Stimulated activated CD4-positive, alpha-beta T cell treated with anti-CD3 and anti-CD28 coated beads, Interleukin-1b, Interleukin-23, amount 100 ng/mL, for 1 hour (primary cell): ENCODE data around the gene TLE3.

Experiments
- DNase-seq, 2 donors: peaks; one replicate each; pipeline ENCODE4 v3.0.0-alpha.2; 2020; ENCODE audit warnings: low read depth in 2 of 2

TLE3 gene

DNA sequence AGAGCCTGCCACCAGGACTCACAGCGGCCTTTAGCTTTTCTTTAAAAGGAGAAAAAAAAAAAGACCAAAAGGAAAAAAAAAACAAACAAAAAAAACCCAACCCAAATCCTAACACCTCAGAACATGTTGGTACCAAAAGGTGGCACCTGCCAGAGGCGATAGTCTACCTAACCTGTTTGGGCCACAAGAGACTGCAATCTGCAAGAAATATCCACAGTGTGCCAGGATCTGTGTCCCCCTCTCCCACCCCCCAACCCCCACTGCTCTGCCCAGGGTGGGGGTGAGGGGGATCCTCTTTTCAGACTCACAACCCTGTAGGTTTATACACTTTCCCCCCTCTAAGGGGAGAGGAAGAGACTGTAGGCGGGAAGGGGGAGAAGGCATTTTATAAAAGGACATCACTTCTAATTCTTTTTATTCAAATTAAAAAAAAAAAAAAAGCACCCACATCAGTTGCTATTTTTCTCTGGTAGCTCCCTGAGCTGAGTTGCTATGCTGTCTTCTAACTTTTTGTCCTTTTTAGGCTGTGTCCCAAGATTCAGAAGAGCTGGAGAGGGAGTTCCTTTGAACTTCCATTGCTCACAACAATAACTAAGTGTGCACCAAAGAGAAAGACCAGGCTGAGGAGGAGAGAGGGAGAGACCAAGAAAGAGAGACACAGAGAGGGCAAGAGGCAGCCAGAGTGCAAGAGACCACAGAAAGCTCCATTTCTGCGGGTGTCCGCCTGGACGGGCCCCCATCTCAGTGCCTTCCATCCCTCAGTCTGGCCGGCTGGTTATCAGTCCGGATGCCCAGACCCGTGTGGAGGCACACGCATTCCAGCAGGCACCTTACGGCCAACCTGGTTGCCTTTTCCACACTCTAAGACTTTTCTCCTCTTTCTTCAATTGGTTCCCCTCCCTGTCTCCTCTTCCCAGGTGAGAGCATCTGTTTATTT lies 48.9 kb downstream of the TLE3 start:
- no peak for DNase-seq

DNA sequence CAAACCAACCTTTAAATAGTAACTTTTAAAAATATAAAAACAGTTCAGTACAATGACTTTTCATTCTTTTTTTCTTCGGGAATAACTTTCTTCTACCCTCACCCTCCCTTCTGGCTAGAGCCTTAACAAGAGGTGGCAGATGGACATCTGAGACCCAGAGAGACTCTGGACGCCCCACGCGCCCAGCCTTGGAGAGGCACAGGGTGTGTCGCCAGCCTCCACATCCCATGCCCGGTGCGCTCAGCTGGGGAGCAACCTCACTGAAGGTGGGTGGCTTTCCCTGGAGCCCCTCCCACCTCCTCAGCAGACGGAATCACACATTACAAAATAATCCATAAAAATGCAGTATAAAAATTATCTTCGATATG lies 49.5 kb downstream of the TLE3 start:
- no peak for DNase-seq

DNA sequence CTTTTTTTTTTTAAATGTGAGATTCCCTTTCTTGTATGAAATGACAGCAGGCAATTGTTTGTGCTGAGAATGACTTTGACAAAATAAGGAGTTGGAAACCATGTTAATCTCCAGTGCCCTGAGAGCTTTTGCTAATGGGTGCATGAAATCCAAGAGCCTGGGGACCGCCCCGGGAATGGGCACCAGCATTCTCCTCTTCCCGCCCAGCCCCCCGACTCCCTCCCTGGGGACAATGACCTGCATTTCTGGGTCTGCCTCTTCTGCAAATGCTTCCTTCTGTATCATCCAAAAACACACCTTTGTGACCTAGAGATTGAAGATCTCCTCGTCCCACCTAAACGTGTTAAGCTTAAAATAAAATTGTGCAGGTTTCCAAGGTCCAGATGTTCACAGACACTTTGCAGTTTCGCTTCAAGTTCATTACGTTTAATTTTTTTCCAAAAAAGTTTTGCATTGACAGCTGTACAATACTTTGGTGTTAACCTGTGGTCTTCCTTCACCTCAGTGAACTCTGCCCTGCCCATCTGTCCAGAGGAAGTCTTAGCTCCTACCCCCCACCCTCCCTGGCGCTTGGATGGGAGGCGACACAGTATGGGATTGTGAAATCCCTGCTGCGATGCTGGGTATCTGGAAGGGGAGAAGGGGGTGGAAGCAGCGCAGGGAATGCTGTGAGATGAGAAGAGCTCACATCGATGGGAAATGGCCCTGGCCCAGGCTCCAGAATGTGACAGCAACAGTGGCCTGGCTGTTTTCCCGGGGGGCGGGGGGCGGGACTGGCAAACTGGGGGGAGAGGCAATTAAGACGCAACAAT lies 50.1 kb downstream of the TLE3 start:
- no peak for DNase-seq

DNA sequence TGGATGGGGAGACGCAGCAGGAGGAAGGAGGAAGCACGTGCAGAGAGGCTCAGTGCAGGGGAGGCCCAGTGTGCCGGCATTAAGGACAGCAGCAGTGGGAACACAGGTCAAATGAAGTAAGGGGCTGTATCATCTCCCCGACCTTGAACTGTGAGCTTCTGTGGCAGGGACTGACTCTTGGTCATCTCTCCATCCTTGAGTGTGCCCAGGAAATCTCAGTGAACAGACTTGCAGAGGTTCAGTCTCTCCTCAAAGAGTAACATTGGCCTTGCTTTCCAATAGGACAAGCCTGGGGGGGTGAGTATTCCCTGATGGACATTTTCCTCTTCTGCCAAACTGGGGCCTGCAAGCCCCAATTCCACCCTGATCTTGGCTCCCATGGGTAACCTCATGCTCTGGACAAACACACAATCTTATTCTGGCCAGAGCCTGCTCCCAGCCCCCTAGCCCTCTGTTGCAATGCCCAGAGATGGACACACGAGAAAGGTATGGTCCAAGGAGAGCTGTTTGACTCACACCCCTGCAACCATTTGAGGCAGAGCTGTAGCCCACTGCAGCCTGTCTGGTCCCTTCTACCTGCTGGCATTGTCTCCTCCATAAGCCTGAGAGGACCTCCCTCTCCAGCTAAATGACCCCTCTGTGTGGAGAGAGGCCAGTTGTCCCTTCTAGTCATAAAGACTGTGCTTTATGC lies 50.9 kb downstream of the TLE3 start:
- no peak for DNase-seq

DNA sequence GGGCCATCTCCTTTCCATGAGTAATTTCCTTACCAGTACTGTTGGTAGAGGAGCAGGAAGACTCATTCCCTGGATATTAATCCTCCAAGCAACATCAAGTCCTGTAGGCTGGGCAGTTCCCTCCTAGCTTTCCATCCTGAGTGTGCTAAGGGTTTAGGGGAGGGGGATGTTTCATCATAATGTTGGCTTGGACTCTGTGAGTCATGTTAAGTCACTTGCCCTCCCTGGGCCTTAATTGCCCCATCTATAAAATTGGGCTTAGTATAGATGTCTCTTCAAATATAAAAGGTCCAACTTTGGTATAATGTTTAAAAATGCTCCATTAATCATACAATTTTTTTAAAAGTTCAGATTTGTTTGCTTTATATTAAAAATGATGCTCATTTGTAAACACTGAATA lies 52.7 kb downstream of the TLE3 start:
- no peak for DNase-seq

DNA sequence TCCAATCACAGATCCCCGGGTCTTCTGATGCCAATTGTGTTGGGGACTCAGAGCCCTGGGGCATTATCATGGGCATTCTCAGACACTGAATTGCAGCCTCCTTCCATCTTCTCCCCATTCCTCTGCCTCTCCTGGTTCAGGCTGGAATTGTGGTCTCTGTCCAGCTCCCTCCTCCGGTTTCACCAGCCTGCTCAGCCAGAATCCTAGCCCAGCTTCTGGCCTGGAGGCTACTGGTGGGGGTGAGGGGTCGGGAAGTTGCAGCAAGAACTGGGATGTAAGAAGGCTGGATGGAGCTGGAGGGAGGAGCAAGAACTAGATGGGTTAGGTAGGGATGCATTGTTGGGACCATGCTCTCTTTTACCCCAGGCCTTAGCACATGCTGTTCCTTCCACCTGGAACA lies 53.5 kb downstream of the TLE3 start:
- no peak for DNase-seq

DNA sequence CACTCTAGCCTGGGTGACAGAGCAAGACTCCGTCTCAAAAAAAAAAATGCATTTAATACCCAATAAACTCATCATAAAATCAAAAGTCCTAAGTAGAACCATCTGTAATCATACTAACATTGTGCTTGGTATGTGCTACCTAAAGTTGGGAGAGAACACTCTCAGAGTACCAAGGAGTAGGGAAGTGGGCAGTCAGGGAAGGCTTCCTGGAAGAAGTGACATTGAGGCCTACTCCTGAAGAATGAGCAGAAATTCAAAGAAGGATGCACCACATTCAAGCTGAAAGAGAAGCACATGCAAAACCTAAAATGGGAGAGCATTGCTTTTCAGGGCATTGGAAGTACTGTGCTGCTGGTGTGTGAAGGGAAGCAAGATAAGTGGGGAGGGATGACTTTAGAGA lies 54.1 kb downstream of the TLE3 start:
- no peak for DNase-seq

DNA sequence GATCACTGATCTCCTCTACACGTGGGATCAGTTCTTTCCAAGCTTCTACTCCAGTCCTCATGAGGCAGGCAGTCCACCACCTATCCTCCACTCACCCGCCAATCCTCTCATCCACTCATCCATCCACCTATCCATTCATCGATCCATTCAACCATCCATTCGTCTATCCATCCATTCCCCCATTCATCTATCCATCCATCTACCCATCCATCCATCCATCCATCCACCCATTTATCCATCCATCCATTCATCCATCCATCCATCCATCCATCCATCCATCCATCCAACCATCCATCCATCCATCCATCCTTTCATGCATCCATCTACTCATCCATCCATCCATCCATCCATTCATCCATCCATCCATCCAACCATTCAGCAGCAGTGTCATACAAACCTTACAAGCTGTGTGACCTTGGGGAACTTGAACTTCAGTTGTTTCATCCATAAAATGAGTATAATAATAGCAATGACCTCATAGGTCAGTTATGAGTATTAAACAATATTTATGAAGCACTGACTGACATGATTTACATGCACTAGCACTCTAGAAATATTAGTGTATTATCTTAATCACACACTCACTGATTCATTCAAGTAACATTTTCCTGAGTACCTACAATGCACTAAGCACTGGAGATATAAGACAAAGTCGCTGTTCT lies 55.0 kb downstream of the TLE3 start:
- no peak for DNase-seq

DNA sequence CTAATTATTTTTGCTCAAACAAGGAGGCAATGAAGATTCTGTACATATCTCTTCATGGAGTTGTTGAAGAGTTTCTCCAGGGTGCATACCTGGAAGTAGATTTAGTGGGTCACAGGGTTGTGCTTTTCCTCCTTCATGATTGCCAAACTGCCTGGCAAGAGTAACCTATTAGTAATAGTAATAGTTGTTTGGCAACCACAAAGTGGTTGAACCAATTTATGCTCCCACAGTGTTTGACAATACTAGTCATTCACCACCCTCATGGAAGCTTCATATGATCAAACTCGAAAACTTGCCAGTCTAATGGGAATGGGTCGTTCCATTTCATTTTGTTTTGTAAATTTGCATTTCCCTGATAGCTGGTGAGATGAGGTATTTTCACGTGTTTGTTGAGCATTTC lies 57.8 kb downstream of the TLE3 start:
- DNase-seq = no peak

DNA sequence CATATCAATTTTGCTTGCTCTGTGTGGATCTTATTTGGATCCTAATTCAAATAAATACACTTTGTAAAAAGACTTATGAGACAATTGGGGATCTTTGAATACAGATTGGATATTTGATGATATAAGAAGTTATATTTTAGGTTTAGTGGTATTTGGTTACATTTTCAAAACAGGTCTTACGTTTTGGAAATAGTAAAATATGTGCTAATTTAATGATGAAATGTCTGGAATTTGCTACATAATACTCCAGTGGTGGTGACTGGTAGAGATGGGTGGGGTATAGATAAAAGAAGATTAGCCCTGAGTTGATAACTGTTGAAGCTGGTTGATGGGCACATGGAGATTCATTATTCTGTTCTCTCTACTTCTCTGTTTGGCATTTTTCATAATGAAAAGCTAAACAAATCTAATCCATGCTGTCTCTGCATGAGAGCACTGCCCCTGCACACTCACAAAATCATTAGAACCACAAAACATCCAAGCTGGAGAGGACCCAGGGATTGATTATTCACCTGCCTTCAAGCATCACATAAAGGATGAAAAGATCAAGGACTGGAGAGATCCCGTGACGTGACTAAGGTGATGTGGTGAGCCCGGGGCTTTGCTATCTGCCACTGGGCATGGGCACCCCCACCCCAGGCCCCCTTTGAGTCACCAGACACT lies 58.9 kb downstream of the TLE3 start:
- DNase-seq = no peak

DNA sequence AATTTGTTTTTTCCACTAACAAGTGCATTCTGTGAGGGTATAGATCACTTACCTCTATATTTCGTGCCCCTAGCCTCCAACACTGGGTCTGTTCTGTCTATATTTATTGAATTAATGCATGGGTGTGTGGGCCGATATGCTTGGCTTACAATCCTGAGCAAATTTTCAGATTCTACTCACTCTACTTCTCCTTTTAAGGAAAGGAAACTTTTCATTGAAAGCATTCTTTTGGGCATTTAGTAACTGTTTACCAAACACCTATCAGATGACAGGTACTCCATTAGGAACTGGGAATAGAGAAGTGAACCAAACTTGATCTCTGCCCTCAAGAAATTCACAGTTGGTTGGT lies 60.5 kb downstream of the TLE3 start:
- no peak for DNase-seq

DNA sequence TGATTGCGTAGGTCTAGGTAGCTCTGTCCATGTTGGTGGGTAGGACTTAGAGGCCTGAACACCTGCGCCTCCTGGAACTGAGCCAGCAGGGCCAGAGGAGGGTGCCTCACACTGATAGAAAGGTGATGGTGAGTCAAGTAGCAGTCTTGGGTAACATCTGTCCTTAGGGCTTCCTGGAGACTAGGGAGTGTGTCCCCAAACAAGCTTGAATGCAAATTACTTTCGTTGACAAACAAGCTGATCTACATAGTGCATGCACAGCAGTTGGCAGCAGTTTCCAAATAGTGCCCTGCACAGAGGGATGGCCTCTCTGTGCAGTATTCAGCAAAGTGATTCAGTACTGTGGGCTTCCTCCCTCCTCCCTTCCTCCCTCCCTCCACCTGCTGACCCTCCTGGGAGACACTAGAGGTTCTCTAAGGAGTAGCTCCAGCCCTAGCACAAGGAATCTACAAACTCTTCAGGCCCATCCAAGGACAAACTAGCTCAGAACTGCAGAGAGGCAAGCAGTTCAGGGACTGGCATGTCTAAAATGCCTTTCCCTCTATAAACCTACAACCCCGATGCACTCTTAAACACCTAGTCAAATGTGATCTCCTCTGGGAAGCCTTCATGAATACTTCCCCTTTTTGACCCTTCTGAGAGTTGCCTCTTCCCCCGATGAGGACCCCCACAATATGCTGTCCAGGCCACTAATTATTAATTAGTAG lies 61.0 kb downstream of the TLE3 start:
- DNase-seq = no peak

DNA sequence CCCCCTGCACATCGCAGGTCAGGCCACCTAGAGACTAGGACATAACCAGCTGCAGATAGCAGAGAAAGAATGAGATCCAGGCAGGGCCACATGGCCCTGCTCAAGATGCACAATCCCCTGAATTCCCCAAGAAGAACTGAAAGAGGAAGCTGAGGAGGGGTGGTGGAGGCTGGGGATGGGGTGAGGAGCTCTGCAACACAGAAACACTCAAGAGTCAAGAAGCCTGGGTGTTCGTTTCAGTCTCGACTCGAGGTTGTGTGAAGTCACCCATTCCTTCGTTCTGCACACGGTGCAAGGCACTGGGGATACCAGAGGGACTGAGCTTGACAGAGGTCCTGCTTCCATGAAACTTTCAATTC lies 62.0 kb downstream of the TLE3 start:
- DNase-seq = no peak

DNA sequence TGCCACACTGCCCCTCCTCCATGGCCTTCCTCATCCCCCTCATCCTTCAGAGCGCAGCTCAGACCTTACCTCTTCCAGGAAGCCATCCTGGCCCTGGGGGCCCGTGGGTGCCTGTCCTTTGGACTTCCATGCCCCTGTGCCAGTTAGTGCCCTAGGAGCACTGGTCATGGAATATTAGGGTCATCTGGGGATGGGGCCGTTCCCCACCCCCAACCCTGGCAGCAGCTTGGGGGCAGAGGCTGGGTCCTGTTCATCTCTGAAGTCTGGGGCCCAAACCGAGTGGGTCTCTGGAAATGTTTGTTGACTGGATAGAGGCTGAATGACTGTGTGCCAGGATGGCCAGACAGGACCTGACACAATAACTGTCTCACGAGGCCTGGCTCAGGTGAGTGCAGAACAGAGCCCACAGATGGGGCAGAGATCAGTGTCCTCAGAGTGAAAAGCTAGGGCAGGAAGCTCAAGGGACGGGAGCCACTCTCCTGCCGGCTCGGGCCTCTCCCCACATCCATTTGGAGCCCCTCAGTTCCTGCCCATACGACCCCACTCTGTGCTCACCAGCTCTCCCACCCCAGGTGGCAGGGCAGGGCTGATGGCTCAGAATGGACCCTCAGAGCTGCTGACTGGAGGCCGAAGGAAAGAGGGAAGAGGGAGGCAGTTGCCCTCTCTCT lies 62.5 kb downstream of the TLE3 start:
- no peak for DNase-seq

DNA sequence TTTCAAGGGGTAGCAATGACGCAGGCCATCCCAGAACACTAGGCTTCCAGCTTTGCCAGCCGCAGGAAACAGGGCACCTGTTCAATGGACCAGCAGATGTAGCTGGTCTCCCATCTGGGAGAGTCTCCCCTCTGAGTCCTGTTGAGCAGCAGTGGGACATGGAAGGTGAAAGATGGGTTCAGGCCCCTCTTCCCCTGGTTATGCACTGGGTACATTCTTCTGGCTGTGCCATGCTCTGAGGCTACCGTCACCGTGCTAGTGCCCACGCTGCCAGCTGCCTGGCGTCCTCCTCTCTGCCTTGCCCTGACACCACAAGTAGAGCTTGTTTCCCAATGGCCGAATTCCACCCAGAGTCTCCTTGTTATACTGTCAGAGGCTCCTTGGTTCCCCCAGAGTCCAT lies 63.1 kb downstream of the TLE3 start:
- DNase-seq = no peak

DNA sequence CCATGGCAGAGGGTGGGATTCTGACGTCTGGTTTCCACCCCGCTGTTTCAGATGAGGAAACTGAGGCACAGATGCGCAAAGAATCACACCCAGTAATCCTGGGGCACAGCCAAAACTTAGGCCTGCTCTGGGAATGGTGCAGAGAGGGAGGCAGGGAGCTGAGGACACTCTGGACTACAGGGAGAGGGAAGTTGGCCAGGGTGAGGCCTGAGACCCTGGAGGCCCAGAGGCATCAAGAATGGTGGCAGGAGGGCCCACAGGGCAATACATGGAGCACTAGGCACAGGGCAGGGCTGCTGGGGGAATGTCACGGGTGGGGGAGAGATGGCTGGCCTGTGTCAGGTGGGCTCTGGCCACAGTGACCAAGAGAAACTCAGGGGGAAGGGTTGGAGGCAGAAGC lies 63.6 kb downstream of the TLE3 start:
- DNase-seq = no peak

DNA sequence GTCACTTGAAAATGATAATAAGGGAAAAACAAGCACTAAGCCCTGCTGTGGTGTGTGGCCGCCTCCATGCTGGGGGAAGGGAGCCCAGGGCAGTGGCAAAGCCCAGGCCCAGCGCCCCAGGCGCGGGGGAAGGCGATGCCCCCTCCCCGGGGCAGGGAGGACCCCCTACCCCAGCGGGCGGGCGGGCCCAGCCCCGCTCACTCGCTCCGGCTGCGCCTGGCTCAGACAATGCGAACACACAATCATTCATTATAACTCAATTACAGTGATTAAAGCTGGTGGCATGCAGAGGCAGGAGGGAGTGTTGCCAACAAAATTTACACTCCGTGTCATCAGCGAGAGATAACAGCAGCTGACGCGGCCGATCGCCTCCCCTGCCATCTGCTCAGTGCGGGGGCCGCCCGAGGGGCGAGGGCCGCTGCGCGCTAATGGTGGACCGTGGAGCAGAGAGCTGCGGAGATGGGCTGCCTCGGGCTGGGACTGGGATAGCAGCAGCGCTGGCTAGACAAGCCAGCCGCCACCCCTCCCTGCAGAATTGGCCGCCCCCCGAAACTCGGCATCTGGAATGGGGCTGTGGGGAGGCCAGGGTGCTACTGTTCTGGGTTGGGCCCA lies 64.1 kb downstream of the TLE3 start:
- DNase-seq = no peak

DNA sequence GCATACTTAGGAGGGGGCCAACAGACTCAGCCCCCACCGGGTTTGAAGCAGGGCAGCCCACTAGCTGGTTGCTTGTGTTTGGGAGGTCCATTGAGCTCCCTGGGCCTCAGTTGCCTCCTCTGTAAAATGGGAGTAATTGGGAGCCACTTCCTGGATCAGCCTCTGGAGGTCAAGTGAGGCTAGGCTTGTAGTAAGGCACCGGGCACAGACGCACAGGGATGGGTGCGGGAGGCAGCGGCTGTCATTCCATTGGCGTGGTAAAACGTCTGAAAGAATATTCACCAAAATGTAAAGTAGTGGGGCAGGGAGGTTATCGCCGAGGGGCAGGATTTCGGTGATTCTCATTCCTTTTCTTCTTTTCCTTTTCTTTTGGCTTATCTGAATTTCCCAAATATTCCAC lies 64.6 kb downstream of the TLE3 start:
- no peak for DNase-seq

DNA sequence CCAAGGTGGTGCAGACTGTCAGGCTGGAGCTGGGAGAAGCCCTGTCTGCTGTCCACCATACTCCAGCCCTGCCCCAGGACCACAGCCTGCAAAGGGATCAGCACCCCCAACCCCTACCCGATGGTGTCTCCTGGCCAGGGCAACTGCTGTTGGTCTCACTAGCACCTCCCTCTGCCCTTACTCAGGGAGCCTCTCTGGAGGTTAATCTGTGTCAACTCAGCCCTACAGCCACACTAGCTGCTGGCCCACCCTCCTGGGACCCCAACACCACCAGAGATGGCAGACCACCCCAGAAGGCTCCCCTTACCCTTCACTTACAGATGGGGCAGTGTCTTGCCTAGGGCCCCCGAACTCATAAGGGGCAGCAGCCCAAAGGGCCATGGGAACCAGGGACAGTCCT lies 65.2 kb downstream of the TLE3 start:
- DNase-seq = no peak

DNA sequence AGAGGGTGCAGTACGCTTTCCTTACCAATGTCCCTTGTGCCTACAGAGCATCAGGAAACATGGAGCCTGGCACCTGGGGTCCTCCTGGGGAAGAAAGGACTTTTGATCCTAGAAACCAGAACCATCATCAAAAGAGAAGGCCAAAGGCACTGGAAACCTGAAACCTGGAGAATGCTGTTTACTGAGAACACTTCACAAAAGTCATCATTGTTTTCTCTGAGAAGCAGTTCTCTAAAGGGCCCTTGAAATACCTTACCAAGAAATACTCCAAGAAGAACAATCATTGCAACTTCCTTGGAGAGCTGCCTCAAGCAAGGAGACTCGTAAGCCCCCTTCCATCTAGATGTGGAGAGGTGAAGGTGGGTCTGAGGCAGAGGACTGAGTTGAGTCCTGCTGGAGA lies 66.0 kb downstream of the TLE3 start:
- no peak for DNase-seq
